Measurements from ENCODE around the gene IBTK. TPM values are rescaled to one million over a fixed set of nuclear protein-coding genes. Genes with fewer than 3 reads are reported as not detected.

The IBTK gene
- total and polyA plus RNA-seq, 2 of the 8 experiments (the other 6 are each of a cell fraction or from before 2014, with no cell fraction given) = 4.6 to 24.2 TPM

DNA sequence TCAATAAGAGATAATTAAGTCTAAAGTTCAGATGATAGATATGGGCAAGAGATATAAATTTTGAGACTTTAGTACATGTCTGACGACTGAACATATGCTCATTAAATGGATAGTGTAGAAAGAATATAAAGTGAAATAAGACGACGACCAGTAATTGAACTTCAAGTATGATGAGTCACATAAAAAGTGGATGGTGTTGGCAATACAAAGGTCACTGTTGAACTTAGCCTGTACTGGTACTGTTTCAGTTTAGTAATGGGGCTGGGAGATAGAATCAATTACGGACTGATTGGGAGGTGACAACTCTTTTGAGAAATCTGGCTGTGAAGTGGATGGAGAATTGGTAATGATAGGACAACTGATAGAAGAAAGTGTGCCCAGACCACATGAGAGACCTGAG is 68.1 kb downstream of the IBTK start:
- H3K14ac ChIP-seq (ENCODE audit: insufficient read length) = no peak overlapping the region
- H3K79me2 ChIP-seq (ENCODE audit: control insufficient read depth in 1 of 2, insufficient read depth in 2 of 2, low read length in 2 of 2) = no peaks in the 10 kb centered on the region
- H2BK20ac ChIP-seq (ENCODE audit: low read length) = no peak overlapping the region
- no peak overlapping the region for H4K8ac ChIP-seq (ENCODE audit: extremely low read depth, insufficient read depth, low read length)
- H2BK5ac ChIP-seq (ENCODE audit: low read depth, low read length) = no peak overlapping the region
- no peak overlapping the region for H3K4me3 ChIP-seq (ENCODE audit: extremely low read depth in 1 of 4, insufficient read depth in 2 of 4, low read depth in 3 of 4, low read length in 4 of 4)
- H3K23ac ChIP-seq (ENCODE audit: insufficient read length) = no peak overlapping the region
- FAIRE-seq (no peak), DNase-seq (ENCODE audit: low read depth in 1 of 2, low spot score in 2 of 2) (no peak)
- H3K23me2 ChIP-seq (ENCODE audit: low read depth, low read length) = no peaks in the 10 kb centered on the region
- H2BK120ac ChIP-seq (replicated peaks; ENCODE audit: low read depth, low read length) = no peak overlapping the region
- no peak overlapping the region for H3K18ac ChIP-seq (ENCODE audit: extremely low read depth, low read length)
- peaks cover 0 to 50% (median 5%) of the 10 kb centered on the region in 4 experiments; a peak in 4 of 8 replicates for H3K36me3 ChIP-seq (ENCODE audit: control insufficient read depth in 2 of 4, insufficient read depth in 4 of 4, low read length in 3 of 4)
- H4K91ac ChIP-seq (replicated peaks; ENCODE audit: insufficient read length, low read length) = no peak overlapping the region
- no peak overlapping the region for H4K5ac ChIP-seq (ENCODE audit: insufficient read length, low read depth, low read length)
- H3K27ac ChIP-seq (ENCODE audit: low read depth, low read length) = no peak overlapping the region
- no peaks in the 10 kb centered on the region for H3K9me3 ChIP-seq (ENCODE audit: insufficient read depth in 2 of 2, low read depth in 1 of 2, low read length in 1 of 2)
- no peaks in the 10 kb centered on the region for H3K4me1 ChIP-seq (replicated peaks in 1 of 4; ENCODE audit: control insufficient read depth in 3 of 4, insufficient read depth in 4 of 4, low read length in 3 of 4)
- H2AFZ ChIP-seq (ENCODE audit: low read length) = no peak overlapping the region
- ChIA-PET POLR2A (ENCODE audit: partially characterized antibody) (no interaction called here), CTCF (ENCODE audit: partially characterized antibody) (interaction anchor here (1.0 kb wide), 1 partner anchor 139 kb away, joined by 5 read pairs; no protein-coding TSS in a partner anchor)
- no peak overlapping the region for H3K56ac ChIP-seq (replicated peaks; ENCODE audit: insufficient read length, low read depth, low read length)
- 90% methylated on average over 4 of the region's 4 CpGs; no CpG with 5 or more reads in 1 of the 2 experiments for WGBS, 2 experiments (ENCODE audit: extremely low coverage in 1 of 2, insufficient coverage in 1 of 2, insufficient read length in 1 of 2, insufficient replicate concordance in 2 of 2, low coverage in 1 of 2, low lambda C conversion rate in 2 of 2, missing lambda C conversion rate in 1 of 2)
- no peak overlapping the region for H2BK12ac ChIP-seq (ENCODE audit: low read depth, low read length)
- no peak overlapping the region for H2AK5ac ChIP-seq (ENCODE audit: low read depth, low read length)
- H3K9ac ChIP-seq (replicated peaks in 1 of 4; ENCODE audit: extremely low read depth in 1 of 4, low read depth in 3 of 4, low read length in 3 of 4) = no peak overlapping the region
- H4K20me1 ChIP-seq (replicated peaks in 1 of 2; ENCODE audit: control insufficient read depth in 1 of 2, insufficient read depth in 2 of 2, low read length in 2 of 2) = no peaks in the 10 kb centered on the region
- no peak overlapping the region for H2BK15ac ChIP-seq (ENCODE audit: low read length)
- H3K79me1 ChIP-seq (ENCODE audit: low read depth, low read length) = no peaks in the 10 kb centered on the region
- H3K4ac ChIP-seq (replicated peaks; ENCODE audit: insufficient read length, low read depth, low read length) = no peak overlapping the region
- no peak overlapping the region for H3K4me2 ChIP-seq (ENCODE audit: insufficient read depth in 1 of 2, low read depth in 2 of 2, low read length in 2 of 2)
- TF ChIP-seq, protein P1, sequence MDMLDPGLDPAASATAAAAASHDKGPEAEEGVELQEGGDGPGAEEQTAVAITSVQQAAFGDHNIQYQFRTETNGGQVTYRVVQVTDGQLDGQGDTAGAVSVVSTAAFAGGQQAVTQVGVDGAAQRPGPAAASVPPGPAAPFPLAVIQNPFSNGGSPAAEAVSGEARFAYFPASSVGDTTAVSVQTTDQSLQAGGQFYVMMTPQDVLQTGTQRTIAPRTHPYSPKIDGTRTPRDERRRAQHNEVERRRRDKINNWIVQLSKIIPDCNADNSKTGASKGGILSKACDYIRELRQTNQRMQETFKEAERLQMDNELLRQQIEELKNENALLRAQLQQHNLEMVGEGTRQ (IDR thresholded peaks at IDR 0.05; ENCODE audit: low read length) = no peak
- TF ChIP-seq NRF1 (IDR thresholded peaks at IDR 0.05; ENCODE audit: low read depth, low read length) (no peak), CEBPB (IDR thresholded peaks at IDR 0.05; ENCODE audit: low read depth, low read length) (no peak), POLR2AphosphoS5 (IDR thresholded peaks at IDR 0.05; ENCODE audit: low read depth, low read length) (no peak)
- no peaks in the 10 kb centered on the region for H3K27me3 ChIP-seq (replicated peaks in 1 of 4; ENCODE audit: control insufficient read depth in 3 of 4, extremely low read depth in 1 of 4, insufficient read depth in 3 of 4, low read length in 3 of 4)

Measured in H1 (cell line).